Neural progenitor cell (in vitro differentiated cells): ENCODE results near the gene KDM8. TPM values are rescaled to one million over a fixed set of nuclear protein-coding genes. Genes with fewer than 3 reads are reported as not detected.
"Not testable (repeated sequence)": the region's sequence is repeated elsewhere in the genome, so short reads cannot be mapped to it uniquely, and the experiment has no call there.

Experiments used
- DNase-seq: peaks from one replicate; pipeline ENCODE4 v3.0.0-alpha.2; 2016; ENCODE audit warnings: low spot score
- H2AFZ ChIP-seq: fragments of 200-600 bp; sonication (generic); replicated peaks from 2 replicates; pipeline ENCODE4 v1.6.1; 2016; ENCODE audit warnings: antibody characterized with exemption
- H3F3A ChIP-seq: fragments of 200-600 bp; sonication (generic); 2 replicates; pipeline ENCODE4 v1.6.1; 2016; ENCODE audit warnings: antibody characterized with exemption, low read depth
- H3K27ac ChIP-seq: fragments of 200-600 bp; sonication (generic); 2 replicates; pipeline ENCODE4 v1.5.1; 2016; ENCODE audit warnings: mild to moderate bottlenecking
- H3K27me3 ChIP-seq: fragments of 200-600 bp; sonication (generic); 2 replicates; pipeline ENCODE4 v1.6.1; 2016; ENCODE audit warnings: mild to moderate bottlenecking, moderate library complexity
- H3K36me3 ChIP-seq: fragments of 200-600 bp; sonication (generic); 2 replicates; pipeline ENCODE4 v1.5.1; 2016
- H3K4me1 ChIP-seq: fragments of 200-600 bp; sonication (generic); 2 replicates; pipeline ENCODE4 v1.6.1; 2016; ENCODE audit warnings: mixed run types
- H3K4me2 ChIP-seq: fragments of 200-600 bp; sonication (generic); 2 replicates; pipeline ENCODE4 v1.6.1; 2016
- H3K4me3 ChIP-seq: fragments of 200-600 bp; sonication (generic); 2 replicates; pipeline ENCODE4 v1.5.1; 2016
- H3K79me2 ChIP-seq: fragments of 200-600 bp; sonication (generic); 2 replicates; pipeline ENCODE4 v1.6.1; 2016; ENCODE audit warnings: low read depth
- H3K9ac ChIP-seq: fragments of 200-600 bp; sonication (generic); 2 replicates; pipeline ENCODE4 v1.6.1; 2016
- H3K9me3 ChIP-seq: fragments of 200-600 bp; sonication (generic); 2 replicates; pipeline ENCODE4 v1.5.1; 2016; ENCODE audit warnings: low read depth
- H4K20me1 ChIP-seq: fragments of 200-600 bp; sonication (generic); 2 replicates; pipeline ENCODE4 v1.6.1; 2016; ENCODE audit warnings: low read depth
- H3K27ac Mint-ChIP-seq: 3 replicates; pipeline ENCODE4 v1.8.0; 2021; ENCODE audit warnings: mixed read lengths
- H3K27me3 Mint-ChIP-seq: 2 replicates; pipeline ENCODE4 v1.8.0; 2022; ENCODE audit warnings: low read depth, mild to moderate bottlenecking, inconsistent platforms, moderate library complexity, mixed read lengths; ENCODE audit not compliant: insufficient read depth
- H3K36me3 Mint-ChIP-seq: 3 replicates; pipeline ENCODE4 v1.8.0; 2021; ENCODE audit warnings: mixed read lengths
- H3K4me1 Mint-ChIP-seq: 3 replicates; pipeline ENCODE4 v1.8.0; 2021; ENCODE audit warnings: mixed read lengths
- H3K4me3 Mint-ChIP-seq: 3 replicates; pipeline ENCODE4 v1.8.0; 2021; ENCODE audit warnings: mild to moderate bottlenecking, moderate library complexity, mixed read lengths
- H3K9me3 Mint-ChIP-seq: 3 replicates; pipeline ENCODE4 v1.8.0; 2020; ENCODE audit warnings: mixed read lengths
- CTCF ChIP-seq: fragments of 200-600 bp; sonication (generic); IDR thresholded peaks from 2 replicates; pipeline ENCODE4 v1.5.1; 2017; ENCODE audit warnings: antibody characterized with exemption, mild to moderate bottlenecking
- EZH2 ChIP-seq: fragments of 200-600 bp; sonication (generic); IDR thresholded peaks from 2 replicates; pipeline ENCODE4 v1.6.1; 2017; ENCODE audit warnings: antibody characterized with exemption, mild to moderate bottlenecking, moderate library complexity
- EZH2phosphoT487 ChIP-seq: fragments of 200-600 bp; sonication (generic); IDR thresholded peaks from 2 replicates; pipeline ENCODE4 v1.6.1; 2017; ENCODE audit warnings: antibody characterized with exemption
- total RNA-seq: library from RNA; depleted of rRNA; stranded (reverse); fragments of >200 nt; gene quantifications from 2 replicates; pipeline ENCODE4 v1.2.3, GENCODE V29; 2015; ENCODE audit warnings: low replicate concordance

Gene KDM8
- total RNA-seq, 1 donor from 2014 or later = 6.5 TPM

- H3K4me2 ChIP-seq = no peak overlapping the region
- H3K4me3 Mint-ChIP-seq = no peak overlapping the region
- H3K4me3 ChIP-seq = no peak overlapping the region
- no peaks in the 10 kb centered on the region for H3K27me3 ChIP-seq
- H3K36me3 ChIP-seq = no peaks in the 10 kb centered on the region
- H3K27ac Mint-ChIP-seq = no peak overlapping the region
- H3K9me3 Mint-ChIP-seq = no peaks in the 10 kb centered on the region
- no peaks in the 10 kb centered on the region for H3F3A ChIP-seq
- no peaks in the 10 kb centered on the region for H3K27me3 Mint-ChIP-seq
- H3K4me1 Mint-ChIP-seq = peaks cover 20% of the 10 kb centered on the region
- H4K20me1 ChIP-seq = peaks cover 6% of the 10 kb centered on the region
- H3K79me2 ChIP-seq = peaks cover 4% of the 10 kb centered on the region
- H3K9ac ChIP-seq = no peak overlapping the region
- no peak for DNase-seq
- H3K36me3 Mint-ChIP-seq = peaks cover 5% of the 10 kb centered on the region
- H3K4me1 ChIP-seq = peaks cover 26% of the 10 kb centered on the region
- H3K27ac ChIP-seq = no peak overlapping the region
- H2AFZ ChIP-seq = no peak overlapping the region
- TF ChIP-seq EZH2phosphoT487 = no peak
- no peak for TF ChIP-seq CTCF
- TF ChIP-seq EZH2 = no peak
- H3K9me3 ChIP-seq = no peaks in the 10 kb centered on the region
Observed at GRCh38 chr16:27258241-27258734, 55.0 kb downstream of the KDM8 start.

GRCh38 chr16:27259710-27260109 lies 56.4 kb downstream of the KDM8 start:
- Histone ChIP-seq H3K4me1 (peaks cover 26% of the 10 kb centered on the region), H3K9me3 (no peaks in the 10 kb centered on the region), H2AFZ (no peak overlapping the region), H3K36me3 (no peaks in the 10 kb centered on the region), H3K79me2 (peaks cover 4% of the 10 kb centered on the region), H3K9ac (no peak overlapping the region), H3K4me2 (peak overlapping the region; percentile 28), H3F3A (no peaks in the 10 kb centered on the region), H3K4me3 (no peak overlapping the region), H3K27ac (no peak overlapping the region), H4K20me1 (peaks cover 6% of the 10 kb centered on the region), H3K27me3 (no peaks in the 10 kb centered on the region)
- DNase-seq = peak; percentile 62
- TF ChIP-seq CTCF = no peak
- TF ChIP-seq EZH2phosphoT487 = peak; percentile 67
- Mint-ChIP-seq H3K9me3 (no peaks in the 10 kb centered on the region), H3K27ac (no peak overlapping the region), H3K27me3 (no peaks in the 10 kb centered on the region), H3K36me3 (peaks cover 2% of the 10 kb centered on the region), H3K4me3 (no peak overlapping the region), H3K4me1 (peaks cover 16% of the 10 kb centered on the region)

GRCh38 chr16:27262904-27263423 lies 59.6 kb downstream of the KDM8 start:
- not testable (repeated sequence) for H3K79me2 ChIP-seq, H3K4me3 ChIP-seq, H3K4me3 Mint-ChIP-seq

GRCh38 chr16:27264151-27264550 lies 60.8 kb downstream of the KDM8 start:
- Mint-ChIP-seq H3K4me3 (no peak overlapping the region), H3K27me3 (no peaks in the 10 kb centered on the region), H3K36me3 (no peaks in the 10 kb centered on the region), H3K27ac (no peak overlapping the region), H3K9me3 (no peaks in the 10 kb centered on the region), H3K4me1 (peaks cover 17% of the 10 kb centered on the region)
- Histone ChIP-seq H3K9ac (no peak overlapping the region), H3F3A (no peaks in the 10 kb centered on the region), H3K9me3 (no peaks in the 10 kb centered on the region), H3K4me2 (no peak overlapping the region), H2AFZ (no peak overlapping the region), H3K79me2 (peaks cover 12% of the 10 kb centered on the region), H3K27ac (no peak overlapping the region), H3K36me3 (no peaks in the 10 kb centered on the region), H3K27me3 (no peaks in the 10 kb centered on the region), H4K20me1 (peaks cover 3% of the 10 kb centered on the region), H3K4me3 (no peak overlapping the region), H3K4me1 (peaks cover 24% of the 10 kb centered on the region)
- DNase-seq = no peak
- no peak for TF ChIP-seq EZH2phosphoT487
- no peak for TF ChIP-seq EZH2
- TF ChIP-seq CTCF = no peak

More at GRCh38 chr16:27262904-27263423, 59.6 kb downstream of the KDM8 start:
- H2AFZ ChIP-seq, DNase-seq, H3K27ac Mint-ChIP-seq, H3K27me3 Mint-ChIP-seq, H3K27ac ChIP-seq, H3K9ac ChIP-seq, H3K27me3 ChIP-seq, H3K9me3 ChIP-seq, H3K4me2 ChIP-seq, H3K36me3 Mint-ChIP-seq, H3K9me3 Mint-ChIP-seq, H3K36me3 ChIP-seq, H4K20me1 ChIP-seq, H3F3A ChIP-seq: not testable (repeated sequence)
- H3K4me1 Mint-ChIP-seq = peaks cover 18% of the 10 kb centered on the region
- peaks cover 26% of the 10 kb centered on the region for H3K4me1 ChIP-seq
